ENCODE data around the gene PAX3. TPM values are rescaled to one million over a fixed set of nuclear protein-coding genes. Genes with fewer than 3 reads are reported as not detected.

PAX3 gene
- total RNA-seq, 3 donors from 2014 or later (not counting 1 experiment from before 2014, with no cell fraction given) = not detected

DNA sequence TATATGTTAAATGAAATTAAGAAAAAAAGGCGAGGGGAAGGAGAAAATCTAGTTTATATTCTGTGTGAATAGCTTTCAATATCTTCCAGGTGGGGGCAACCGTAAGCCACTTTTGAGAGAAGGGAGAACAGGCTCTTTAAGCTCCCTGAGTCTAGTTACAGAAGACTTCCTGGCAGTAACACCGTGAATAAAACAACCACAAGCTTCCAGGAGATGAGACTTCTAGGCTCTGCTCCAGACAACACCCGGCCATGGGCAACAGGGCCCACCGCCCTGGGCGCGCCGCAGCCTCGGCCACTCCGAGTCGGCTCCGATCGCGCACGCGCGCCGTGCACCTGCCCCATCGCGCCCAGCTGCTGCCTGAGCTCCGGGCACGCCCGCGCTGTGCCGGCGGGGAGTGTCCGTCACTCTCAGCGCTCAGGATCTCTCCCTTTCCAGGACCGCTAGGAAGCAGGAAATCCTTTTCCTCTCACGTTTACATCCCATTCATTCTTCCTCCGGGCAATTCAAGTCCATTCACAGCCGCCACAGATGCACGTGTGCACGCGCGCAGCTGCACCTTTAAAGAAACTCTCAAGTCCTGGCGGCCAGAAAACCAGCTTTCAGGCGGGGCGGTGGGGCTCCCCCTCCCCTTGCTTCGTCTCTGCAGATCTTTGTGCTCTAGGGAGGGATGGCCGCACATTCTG, 19.4 kb upstream of the PAX3 start:
- no peaks in the 10 kb centered on the region for H3K9me3 ChIP-seq (ENCODE audit: control insufficient read depth, insufficient read depth, low read length)
- H3K4me1 Mint-ChIP-seq = no peaks in the 10 kb centered on the region
- H3K27me3 ChIP-seq (ENCODE audit: control insufficient read depth, insufficient read depth, low read length) = peaks cover 55% of the 10 kb centered on the region
- H3K36me3 ChIP-seq (ENCODE audit: control insufficient read depth, insufficient read depth, low read length) = no peaks in the 10 kb centered on the region
- H3K4me3 Mint-ChIP-seq = peak overlapping the region; percentile 71
- no peak overlapping the region for H3K4me3 ChIP-seq (ENCODE audit: low read length)
- intact Hi-C loops (cut with micrococcal nuclease) = no loop called here
- under 1% methylated on average over 41 of the region's 41 CpGs for WGBS (ENCODE audit: insufficient coverage)
- TF ChIP-seq, protein P1, sequence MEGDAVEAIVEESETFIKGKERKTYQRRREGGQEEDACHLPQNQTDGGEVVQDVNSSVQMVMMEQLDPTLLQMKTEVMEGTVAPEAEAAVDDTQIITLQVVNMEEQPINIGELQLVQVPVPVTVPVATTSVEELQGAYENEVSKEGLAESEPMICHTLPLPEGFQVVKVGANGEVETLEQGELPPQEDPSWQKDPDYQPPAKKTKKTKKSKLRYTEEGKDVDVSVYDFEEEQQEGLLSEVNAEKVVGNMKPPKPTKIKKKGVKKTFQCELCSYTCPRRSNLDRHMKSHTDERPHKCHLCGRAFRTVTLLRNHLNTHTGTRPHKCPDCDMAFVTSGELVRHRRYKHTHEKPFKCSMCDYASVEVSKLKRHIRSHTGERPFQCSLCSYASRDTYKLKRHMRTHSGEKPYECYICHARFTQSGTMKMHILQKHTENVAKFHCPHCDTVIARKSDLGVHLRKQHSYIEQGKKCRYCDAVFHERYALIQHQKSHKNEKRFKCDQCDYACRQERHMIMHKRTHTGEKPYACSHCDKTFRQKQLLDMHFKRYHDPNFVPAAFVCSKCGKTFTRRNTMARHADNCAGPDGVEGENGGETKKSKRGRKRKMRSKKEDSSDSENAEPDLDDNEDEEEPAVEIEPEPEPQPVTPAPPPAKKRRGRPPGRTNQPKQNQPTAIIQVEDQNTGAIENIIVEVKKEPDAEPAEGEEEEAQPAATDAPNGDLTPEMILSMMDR (IDR thresholded peaks at IDR 0.05) = no peak
- DNase-seq (peak in 1 of 2 donors; percentile 53), ATAC-seq (no peak)
- peaks cover 47 to 60% of the 10 kb centered on the region in 2 donors for H3K27me3 Mint-ChIP-seq (ENCODE audit: low read depth in 2 of 2)
- no peak overlapping the region for H3K27ac ChIP-seq (ENCODE audit: low read length)
- peaks cover 12% of the 10 kb centered on the region for H3K36me3 Mint-ChIP-seq
- H3K27ac Mint-ChIP-seq = no peak overlapping the region
- peaks cover 11% of the 10 kb centered on the region for H3K4me1 ChIP-seq (ENCODE audit: control insufficient read depth, insufficient read depth, low read length)
- H3K9me3 Mint-ChIP-seq = no peaks in the 10 kb centered on the region

DNA sequence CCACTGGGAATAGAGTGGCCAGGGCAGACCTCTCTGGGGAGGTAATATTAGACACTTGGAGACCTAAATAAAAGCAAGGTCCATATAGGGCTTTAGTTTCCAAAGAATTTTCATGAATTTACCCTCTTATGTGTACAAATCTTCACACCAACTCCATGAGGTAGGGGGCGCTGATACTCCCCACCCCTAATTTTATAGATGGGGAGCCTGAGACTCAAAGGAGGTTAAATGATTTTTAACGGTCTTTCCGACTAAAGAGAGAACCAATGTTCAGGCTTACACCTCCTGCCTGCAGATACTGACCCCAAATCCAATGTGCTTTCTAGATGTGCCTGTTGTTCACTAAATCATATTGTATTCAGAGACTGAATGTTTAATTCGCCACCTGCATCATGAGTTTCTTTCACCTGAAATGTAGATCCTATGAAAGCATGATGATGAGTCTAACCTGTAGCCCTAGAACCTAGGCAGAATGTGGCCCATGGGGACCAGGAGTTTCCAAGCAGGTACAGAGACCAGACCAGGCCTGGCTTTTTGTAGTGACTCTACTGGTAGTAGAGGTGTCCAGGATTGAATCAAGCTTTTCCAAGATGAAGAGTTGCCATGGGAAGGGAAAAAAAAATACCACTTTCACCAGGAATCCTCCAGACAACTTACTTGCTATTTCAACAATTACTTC, 16.8 kb upstream of the PAX3 start:
- Mint-ChIP-seq H3K9me3 (no peaks in the 10 kb centered on the region), H3K4me1 (no peaks in the 10 kb centered on the region), H3K27me3 (ENCODE audit: low read depth in 2 of 2) (peaks cover 48 to 63% of the 10 kb centered on the region in 2 donors), H3K4me3 (no peak overlapping the region), H3K27ac (no peak overlapping the region), H3K36me3 (peaks cover 12% of the 10 kb centered on the region)
- no peaks in the 10 kb centered on the region for H3K36me3 ChIP-seq (ENCODE audit: control insufficient read depth, insufficient read depth, low read length)
- H3K27me3 ChIP-seq (ENCODE audit: control insufficient read depth, insufficient read depth, low read length) = peaks cover 57% of the 10 kb centered on the region
- H3K9me3 ChIP-seq (ENCODE audit: control insufficient read depth, insufficient read depth, low read length) = no peaks in the 10 kb centered on the region
- H3K27ac ChIP-seq (ENCODE audit: low read length) = no peak overlapping the region
- no peak overlapping the region for H3K4me3 ChIP-seq (ENCODE audit: low read length)
- intact Hi-C loops (cut with micrococcal nuclease) = no loop called here
- 47% methylated on average over 2 of the region's 4 CpGs for WGBS (ENCODE audit: insufficient coverage)
- TF ChIP-seq, protein P1 (IDR thresholded peaks at IDR 0.05) = no peak
- H3K4me1 ChIP-seq (ENCODE audit: control insufficient read depth, insufficient read depth, low read length) = peaks cover 10% of the 10 kb centered on the region
- ATAC-seq (no peak), DNase-seq (no peak)

DNA sequence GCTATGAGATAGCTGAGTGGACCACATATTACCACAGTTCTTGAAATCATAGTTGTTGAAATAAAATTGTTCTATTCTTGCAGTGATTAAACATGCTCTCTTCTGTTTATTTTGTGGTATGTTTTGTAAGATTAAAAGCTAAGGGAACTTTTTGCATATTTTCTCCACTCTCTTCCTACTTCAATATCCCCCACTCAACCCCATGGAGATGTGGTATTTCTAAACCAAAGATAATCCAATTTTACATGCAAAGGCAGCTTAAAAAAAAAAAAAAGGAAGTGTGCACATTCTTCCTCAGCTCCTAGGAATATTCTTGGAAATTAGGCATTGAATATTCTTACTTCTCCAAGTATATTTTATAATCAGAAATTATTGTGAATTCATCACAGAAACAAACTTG, 15.0 kb upstream of the PAX3 start:
- Mint-ChIP-seq H3K27me3 (ENCODE audit: low read depth in 2 of 2) (peaks cover 58 to 78% of the 10 kb centered on the region in 2 donors), H3K4me1 (no peaks in the 10 kb centered on the region), H3K9me3 (no peaks in the 10 kb centered on the region), H3K36me3 (peaks cover 12% of the 10 kb centered on the region), H3K4me3 (no peak overlapping the region), H3K27ac (no peak overlapping the region)
- no peak overlapping the region for H3K27ac ChIP-seq (ENCODE audit: low read length)
- H3K4me1 ChIP-seq (ENCODE audit: control insufficient read depth, insufficient read depth, low read length) = peaks cover 6% of the 10 kb centered on the region
- intact Hi-C loops (cut with micrococcal nuclease) = no loop called here
- TF ChIP-seq, protein P1 (IDR thresholded peaks at IDR 0.05) = no peak
- no peak overlapping the region for H3K4me3 ChIP-seq (ENCODE audit: low read length)
- H3K36me3 ChIP-seq (ENCODE audit: control insufficient read depth, insufficient read depth, low read length) = no peaks in the 10 kb centered on the region
- no peaks in the 10 kb centered on the region for H3K9me3 ChIP-seq (ENCODE audit: control insufficient read depth, insufficient read depth, low read length)
- peaks cover 69% of the 10 kb centered on the region for H3K27me3 ChIP-seq (ENCODE audit: control insufficient read depth, insufficient read depth, low read length)
- ATAC-seq (no peak), DNase-seq (no peak)
